AG09309 (cell line): ENCODE data around the gene ALG2.

Experiments used
- DNase-seq: peaks from one replicate; pipeline ENCODE4 v3.0.0-alpha.2; 2010; ENCODE audit warnings: low read depth
- H3K4me3 ChIP-seq: 2 replicates; pipeline ENCODE4 v1.5.1; 2011; ENCODE audit warnings: mild to moderate bottlenecking, low read depth, low read length, moderate library complexity; ENCODE audit not compliant: control insufficient read depth
- TF ChIP-seq, protein P1 (sequence below): IDR thresholded peaks from 2 replicates; pipeline ENCODE4 v1.5.1; 2011; ENCODE audit warnings: mild to moderate bottlenecking, low read depth, low read length, inconsistent platforms; ENCODE audit not compliant: insufficient read depth, control insufficient read depth; ENCODE audit errors: missing control alignments

Gene ALG2

DNA sequence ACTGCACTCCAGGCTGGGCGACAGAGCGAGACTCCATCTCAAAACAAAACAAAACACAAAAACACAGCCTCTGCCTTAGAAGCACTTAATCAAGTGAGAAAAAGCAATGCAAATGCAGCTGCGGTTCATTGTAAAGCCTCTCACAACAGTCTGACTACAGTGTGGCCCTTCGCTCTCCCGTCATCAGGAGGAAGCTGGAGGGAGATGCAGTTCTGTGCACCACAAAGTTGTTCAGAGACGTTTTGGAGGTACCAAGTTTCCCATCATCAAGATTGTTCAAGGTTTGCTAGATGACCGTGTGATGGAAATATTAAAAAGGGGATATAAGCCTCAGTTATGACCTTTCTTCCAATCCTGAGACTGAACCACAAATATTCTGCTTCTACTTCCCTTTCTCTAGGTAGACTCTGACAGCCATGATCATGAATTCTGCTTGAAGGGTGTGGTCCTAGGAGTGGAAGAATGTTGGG lies 41.2 kb upstream of the ALG2 start:
- DNase-seq = no peak

DNA sequence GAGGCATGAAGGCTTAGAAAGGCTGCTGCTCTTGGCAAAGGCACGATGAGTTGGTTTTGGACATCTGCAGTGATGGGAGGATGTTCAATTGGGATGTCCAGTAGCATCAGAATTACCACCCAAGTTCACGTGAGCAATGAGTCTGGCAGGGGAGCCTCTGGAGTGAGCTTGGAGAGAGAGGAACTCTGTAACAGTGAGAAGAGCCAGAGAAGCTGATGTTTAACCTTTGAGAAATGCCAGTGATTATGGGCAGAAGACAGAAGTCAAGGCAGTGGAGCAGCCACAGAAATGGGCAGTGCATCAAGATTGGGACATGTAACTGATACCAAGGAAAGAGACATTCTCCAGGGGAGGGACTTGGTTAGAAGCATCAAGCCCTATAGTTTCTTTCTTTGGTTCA lies 40.2 kb upstream of the ALG2 start:
- TF ChIP-seq, protein P1, sequence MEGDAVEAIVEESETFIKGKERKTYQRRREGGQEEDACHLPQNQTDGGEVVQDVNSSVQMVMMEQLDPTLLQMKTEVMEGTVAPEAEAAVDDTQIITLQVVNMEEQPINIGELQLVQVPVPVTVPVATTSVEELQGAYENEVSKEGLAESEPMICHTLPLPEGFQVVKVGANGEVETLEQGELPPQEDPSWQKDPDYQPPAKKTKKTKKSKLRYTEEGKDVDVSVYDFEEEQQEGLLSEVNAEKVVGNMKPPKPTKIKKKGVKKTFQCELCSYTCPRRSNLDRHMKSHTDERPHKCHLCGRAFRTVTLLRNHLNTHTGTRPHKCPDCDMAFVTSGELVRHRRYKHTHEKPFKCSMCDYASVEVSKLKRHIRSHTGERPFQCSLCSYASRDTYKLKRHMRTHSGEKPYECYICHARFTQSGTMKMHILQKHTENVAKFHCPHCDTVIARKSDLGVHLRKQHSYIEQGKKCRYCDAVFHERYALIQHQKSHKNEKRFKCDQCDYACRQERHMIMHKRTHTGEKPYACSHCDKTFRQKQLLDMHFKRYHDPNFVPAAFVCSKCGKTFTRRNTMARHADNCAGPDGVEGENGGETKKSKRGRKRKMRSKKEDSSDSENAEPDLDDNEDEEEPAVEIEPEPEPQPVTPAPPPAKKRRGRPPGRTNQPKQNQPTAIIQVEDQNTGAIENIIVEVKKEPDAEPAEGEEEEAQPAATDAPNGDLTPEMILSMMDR = no peak
- H3K4me3 ChIP-seq = no peak overlapping the region
- DNase-seq = no peak

More for the DNA sequence above, 41.2 kb upstream of the ALG2 start:
- TF ChIP-seq, protein P1 = no peak
- H3K4me3 ChIP-seq = no peak overlapping the region

DNA sequence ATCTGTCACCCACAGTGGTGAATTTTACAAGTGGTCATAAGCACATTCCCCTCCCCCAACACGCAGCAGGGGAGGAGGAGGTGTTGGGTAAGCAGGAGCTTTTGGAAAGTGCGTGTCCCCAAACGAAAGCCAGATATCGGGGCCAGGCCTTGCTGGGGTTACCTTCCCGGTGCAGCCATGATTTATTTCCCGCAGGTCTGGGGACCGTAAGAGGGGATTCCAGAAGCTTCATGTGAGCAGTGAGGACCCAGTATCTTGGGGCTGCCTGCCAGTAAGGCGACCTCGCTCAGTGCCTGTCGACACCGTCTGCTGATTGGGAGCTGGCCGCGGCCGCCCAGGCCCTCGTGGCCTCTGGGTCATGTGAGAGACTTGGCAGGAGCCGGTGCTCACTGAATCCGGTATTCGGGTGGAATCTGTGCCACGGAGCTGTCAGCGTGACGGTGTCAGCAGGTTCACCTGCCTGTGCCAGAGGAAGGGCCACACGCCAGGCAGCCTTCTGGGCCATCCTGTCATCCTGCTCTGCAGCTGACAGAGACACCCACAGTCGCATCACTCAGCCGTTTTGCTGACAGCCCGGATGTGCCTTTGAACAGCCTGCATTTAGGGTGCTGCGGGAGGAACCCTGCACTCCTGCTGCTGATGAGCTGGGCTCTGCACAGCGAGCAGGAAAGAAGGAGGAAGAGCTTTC lies 37.6 kb upstream of the ALG2 start:
- no peak overlapping the region; the same call in 1 of the 2 replicates for H3K4me3 ChIP-seq
- TF ChIP-seq, protein P1 = no peak
- DNase-seq = no peak

DNA sequence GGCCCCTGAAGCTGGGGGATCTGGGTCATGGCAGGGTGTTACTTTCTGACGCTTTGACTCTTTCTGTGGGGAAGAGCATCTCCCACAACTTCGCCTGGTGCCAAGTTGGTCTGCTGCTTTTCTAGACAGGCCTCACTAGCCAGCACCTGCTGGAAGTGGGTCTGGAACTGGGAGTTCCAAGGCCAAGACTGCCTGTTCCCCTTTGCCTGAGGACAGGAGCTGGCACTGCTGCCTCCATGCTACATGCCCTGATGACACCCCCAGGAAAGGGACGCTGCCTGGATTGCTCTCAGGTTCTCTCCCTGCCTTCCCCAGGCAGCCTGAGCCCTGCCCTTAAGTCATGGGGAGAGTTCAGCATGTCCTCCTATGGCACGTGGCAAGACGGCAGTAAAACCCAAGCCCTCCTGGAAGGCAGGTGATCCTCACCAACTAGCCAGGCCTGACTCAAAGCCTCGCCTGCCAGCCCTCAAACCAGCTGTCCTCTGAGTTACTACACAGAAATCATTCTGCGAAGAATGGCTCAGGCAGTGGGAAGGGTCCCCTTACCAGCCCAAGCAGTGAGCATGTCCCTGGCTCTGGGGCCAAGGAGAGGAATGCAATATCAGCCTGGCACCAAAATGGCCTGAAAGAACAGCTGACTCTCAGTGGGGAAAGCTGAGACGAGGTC lies 36.1 kb upstream of the ALG2 start:
- TF ChIP-seq, protein P1 = no peak
- no peak overlapping the region for H3K4me3 ChIP-seq
- DNase-seq = no peak

DNA sequence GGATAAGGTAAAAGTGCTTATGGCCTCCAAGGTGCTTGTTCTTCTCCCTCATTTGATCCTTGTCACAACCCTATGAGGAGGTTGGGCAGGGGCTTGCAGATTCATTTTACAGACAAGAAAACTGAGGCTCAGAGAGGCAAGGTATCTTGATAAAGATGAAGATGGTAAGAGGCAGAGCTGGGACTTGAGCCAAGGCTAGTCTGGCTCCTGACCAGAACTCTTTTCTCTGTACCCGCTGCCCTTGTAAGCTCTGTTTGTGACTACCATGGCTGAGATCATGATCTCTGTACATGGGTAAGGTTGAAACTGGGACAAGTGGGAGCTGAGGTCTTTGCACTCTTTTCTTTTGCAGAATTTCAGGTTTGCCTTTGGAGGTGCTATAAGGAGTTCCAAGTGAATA lies 33.9 kb upstream of the ALG2 start:
- DNase-seq = no peak
- TF ChIP-seq, protein P1 = no peak
- no peak overlapping the region for H3K4me3 ChIP-seq

DNA sequence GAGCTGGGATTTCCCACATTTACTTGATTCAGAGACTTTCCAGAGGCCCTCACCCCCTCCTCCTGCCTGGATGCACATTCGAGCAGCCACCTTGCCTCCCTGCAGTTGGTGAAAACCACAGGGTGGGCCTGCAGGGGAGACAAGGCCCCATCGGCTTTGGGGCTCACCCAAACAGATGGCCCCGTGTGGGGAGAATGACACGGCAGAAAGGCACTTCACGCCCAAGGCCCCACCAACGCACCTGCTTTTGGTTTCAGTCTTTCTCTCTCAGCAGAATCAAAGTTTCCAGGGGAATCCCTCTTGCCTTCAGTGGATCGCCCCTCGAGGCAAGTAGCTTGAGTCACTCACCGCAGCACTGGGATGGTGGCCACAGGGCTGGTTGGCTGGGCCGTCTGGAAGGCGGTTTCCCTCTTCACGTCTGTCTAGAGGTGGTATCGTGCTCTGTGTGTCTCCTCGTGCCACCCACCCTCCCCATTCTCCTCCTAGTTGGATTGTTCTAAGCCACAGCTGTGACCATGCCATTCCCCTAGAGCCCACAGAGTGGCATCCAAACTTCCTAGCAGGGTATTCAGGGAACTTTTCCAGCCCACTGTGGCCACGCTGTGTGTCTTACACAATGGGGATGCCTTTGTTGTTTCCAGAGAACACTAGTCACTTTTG lies 32.2 kb upstream of the ALG2 start:
- DNase-seq = peak; percentile 52
- H3K4me3 ChIP-seq = no peak overlapping the region
- TF ChIP-seq, protein P1 = peak; percentile 9
